Dermis microvascular lymphatic vessel endothelial cell (primary cell): ENCODE results near the gene SIGLEC8. TPM values are rescaled to one million over a fixed set of nuclear protein-coding genes. Genes with fewer than 3 reads are reported as not detected.
"Not testable (repeated sequence)": the region's sequence is repeated elsewhere in the genome, so short reads cannot be mapped to it uniquely, and the experiment has no call there.

Source experiments
- DNase-seq, 2 donors: peaks; one replicate each; pipeline versions ENCODE4 v3.0.0 to v3.0.0-alpha.2; 2010; ENCODE audit warnings: low read depth in 2 of 2
- total RNA-seq: library from RNA; depleted of rRNA; stranded (reverse); fragments of >200 nt; gene quantifications from 2 replicates; pipeline ENCODE4 v1.2.1, GENCODE V29; 2014

The SIGLEC8 gene
- total RNA-seq, 1 donor from 2014 or later: not detected

- no peak for DNase-seq
Measured at GRCh38 chr19:51448011-51448410, 10.2 kb downstream of the SIGLEC8 start.

- not testable (repeated sequence) for DNase-seq
Measured at GRCh38 chr19:51447510-51447909, 10.7 kb downstream of the SIGLEC8 start.

GRCh38 chr19:51441410-51442390 lies 16.6 kb downstream of the SIGLEC8 start:
- DNase-seq: no peak

GRCh38 chr19:51440846-51441409 lies 17.3 kb downstream of the SIGLEC8 start:
- no peak for DNase-seq

- no peak for DNase-seq
Measured at GRCh38 chr19:51440052-51440451, 18.2 kb downstream of the SIGLEC8 start.

- peak in 1 of 2 donors; percentile 19 for DNase-seq
Measured at GRCh38 chr19:51439021-51439465, 19.2 kb downstream of the SIGLEC8 start.

GRCh38 chr19:51434456-51434855 lies 23.8 kb downstream of the SIGLEC8 start:
- no peak for DNase-seq

GRCh38 chr19:51433043-51433442 lies 25.2 kb downstream of the SIGLEC8 start:
- DNase-seq: no peak

- DNase-seq: no peak
Measured at GRCh38 chr19:51431124-51431523, 27.1 kb downstream of the SIGLEC8 start.

- no peak for DNase-seq
Measured at GRCh38 chr19:51430221-51430620, 28.0 kb downstream of the SIGLEC8 start.

GRCh38 chr19:51427201-51427600 lies 31.1 kb downstream of the SIGLEC8 start:
- no peak for DNase-seq

- DNase-seq: peak; percentile 45 to 74
Measured at GRCh38 chr19:51422053-51422448, 36.2 kb downstream of the SIGLEC8 start.

GRCh38 chr19:51421229-51422052 lies 36.8 kb downstream of the SIGLEC8 start:
- no peak for DNase-seq

- DNase-seq: not testable (repeated sequence)
Measured at GRCh38 chr19:51420511-51420910, 37.7 kb downstream of the SIGLEC8 start.

GRCh38 chr19:51418707-51419106 lies 39.5 kb downstream of the SIGLEC8 start:
- no peak for DNase-seq

- no peak for DNase-seq
Measured at GRCh38 chr19:51417810-51418157, 40.5 kb downstream of the SIGLEC8 start.

GRCh38 chr19:51417107-51417809 lies 41.0 kb downstream of the SIGLEC8 start, which contains the start of gene SIGLEC10:
TSS of gene SIGLEC10 (minus strand) at chr19:51417642. CDS start at chr19:51417581, 61 bp downstream.
- no peak for DNase-seq

- DNase-seq: not testable (repeated sequence)
Measured at GRCh38 chr19:51416422-51416821, 41.8 kb downstream of the SIGLEC8 start.

GRCh38 chr19:51415187-51415586 lies 43.1 kb downstream of the SIGLEC8 start:
- no peak for DNase-seq

- DNase-seq: no peak
Measured at GRCh38 chr19:51410950-51411748, 47.1 kb downstream of the SIGLEC8 start.
